Peyer's patch (tissue), 4 donors: ENCODE data around the gene PKD1.

ENCODE experiments used
- CTCF ChIP-seq, 6 experiments: fragments of 450-650 bp in 4 of 6; fragments of 200-600 bp in 2 of 6; sonication (generic) in 1 of 6; IDR thresholded peaks; one replicate each; pipeline ENCODE4 v1.5.1; 2017 to 2019; ENCODE audit warnings: antibody characterized with exemption in 6 of 6, mild to moderate bottlenecking in 3 of 6, moderate library complexity in 1 of 6
- POLR2A ChIP-seq, 2 donors: fragments of 450-650 bp; IDR thresholded peaks; one replicate each; pipeline ENCODE4 v1.5.1; 2017; ENCODE audit warnings: antibody characterized with exemption in 2 of 2, mild to moderate bottlenecking in 2 of 2, moderate library complexity in 2 of 2

- TF ChIP-seq CTCF (IDR thresholded peaks at IDR 0.05) (no peak), POLR2A (IDR thresholded peaks at IDR 0.05) (no peak)
Measured at GRCh38 chr16:2179576-2179975, 43.9 kb upstream of the PKD1 start.
